GM19240 (cell line): ENCODE results near the gene CHRNA5.
A peak's percentile ranks its signal among the peaks of the same experiment; 100 is the strongest.

ENCODE experiments used
- DNase-seq: peaks from one replicate; pipeline ENCODE4 v3.0.0; 2011; ENCODE audit warnings: low spot score; ENCODE audit not compliant: insufficient read length

Gene CHRNA5

GRCh38 chr15:78638658-78639314 is 73.5 kb downstream of the CHRNA5 start:
- DNase-seq = peak; percentile 59

- no peak for DNase-seq
These were observed 75.3 kb downstream of the CHRNA5 start for GRCh38 chr15:78640527-78641101.

- no peak for DNase-seq
These were observed 75.9 kb downstream of the CHRNA5 start, which contains the start of gene CHRNB4 for GRCh38 chr15:78641102-78641748. CHRNB4 (minus strand) TSS chr15:78641210; CDS start chr15:78641133, 77 bp downstream.

- DNase-seq = no peak
These were observed 76.5 kb downstream of the CHRNA5 start for GRCh38 chr15:78641749-78642275.

- DNase-seq = no peak
These were observed 77.0 kb downstream of the CHRNA5 start for GRCh38 chr15:78642331-78642730.
